ENCODE measurements around the gene TAGAP.
"Not testable (repeated sequence)": the region's sequence is repeated elsewhere in the genome, so short reads cannot be mapped to it uniquely, and the experiment has no call there.

Gene TAGAP

GRCh38 chr6:159005436-159005835 lies 39.4 kb downstream of the TAGAP start:
- DNase-seq, result no peak

GRCh38 chr6:159004592-159004991 lies 40.2 kb downstream of the TAGAP start:
- DNase-seq, result no peak

GRCh38 chr6:159002432-159003155 lies 42.2 kb downstream of the TAGAP start:
- no peak for DNase-seq

- DNase-seq, result peak; percentile 94
Observed at GRCh38 chr6:158999666-159000403, 45.0 kb downstream of the TAGAP start, which contains the start of gene RSPH3. RSPH3 (minus strand) TSS chr6:159000202; CDS start chr6:158999550, 652 bp downstream.

GRCh38 chr6:158999154-158999665 lies 45.6 kb downstream of the TAGAP start:
- DNase-seq, result no peak

- DNase-seq, result no peak
Observed at GRCh38 chr6:158996856-158997255, 47.9 kb downstream of the TAGAP start.

- DNase-seq, result no peak
Observed at GRCh38 chr6:158993639-158994038, 51.2 kb downstream of the TAGAP start.

- DNase-seq, result no peak
Observed at GRCh38 chr6:158991017-158991723, 53.6 kb downstream of the TAGAP start.

GRCh38 chr6:158989711-158990110 lies 55.1 kb downstream of the TAGAP start:
- not testable (repeated sequence) for DNase-seq

- no peak for DNase-seq
Observed at GRCh38 chr6:158988477-158988876, 56.3 kb downstream of the TAGAP start.

- DNase-seq, result no peak
Observed at GRCh38 chr6:158987657-158988056, 57.1 kb downstream of the TAGAP start.

All from activated CD8-positive, alpha-beta memory T cell treated with anti-CD3 and anti-CD28 coated beads, Interleukin-2, amount 50 U/mL, for 48 hours (primary cell).